ENCODE measurements around the gene FRMD4A. TPM values are rescaled to one million over a fixed set of nuclear protein-coding genes. Genes with fewer than 3 reads are reported as not detected.
"Not testable (repeated sequence)": the region's sequence is repeated elsewhere in the genome, so short reads cannot be mapped to it uniquely, and the experiment has no call there.

Gene FRMD4A
- total RNA-seq, 4 donors from 2014 or later: 27.5 to 40.4 (median 33.0) TPM

DNA sequence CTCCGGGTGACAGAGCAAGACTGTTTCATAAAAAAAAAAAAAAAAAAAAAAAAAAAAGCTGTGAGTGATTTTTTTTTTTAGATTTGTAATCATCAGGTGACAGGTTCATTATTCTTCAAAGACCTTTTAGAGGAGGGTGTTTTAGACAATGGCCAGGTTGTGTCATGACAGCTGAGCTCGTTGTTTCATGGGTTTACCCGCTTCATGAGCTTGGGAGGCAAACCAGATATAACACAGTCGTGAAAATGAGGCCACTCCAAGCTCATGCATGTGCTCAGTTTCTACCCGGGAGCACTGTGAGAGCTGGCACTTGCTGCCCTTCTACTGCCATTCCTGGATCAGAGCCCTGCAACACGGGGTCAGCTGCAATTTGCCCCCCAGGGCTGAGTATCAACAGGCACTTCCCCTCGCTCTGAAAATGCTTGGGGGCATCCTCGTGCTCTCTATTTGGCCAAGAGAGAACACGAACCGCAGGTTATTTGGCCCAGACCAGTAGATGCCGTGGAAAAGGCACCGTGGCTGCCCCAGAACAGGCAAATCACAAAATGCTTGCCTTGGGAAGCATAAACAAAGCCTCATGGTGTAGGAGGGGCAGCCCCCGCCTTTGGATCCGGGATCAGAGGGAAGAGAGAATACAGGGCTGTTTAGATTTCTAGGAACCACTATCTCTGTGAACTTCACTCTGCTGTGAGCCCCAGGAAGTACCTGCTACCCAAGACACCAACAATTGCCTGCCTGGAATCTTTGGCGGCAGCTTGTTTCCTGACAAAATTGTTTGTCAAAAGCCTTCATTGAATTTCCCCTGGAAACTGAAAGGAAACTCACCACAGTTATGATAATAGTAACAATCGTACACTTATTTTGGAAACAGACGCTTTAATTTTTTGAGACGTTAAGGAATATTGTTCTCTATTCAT is 371.0 kb downstream of the FRMD4A start:
- WGBS, 2 donors: 27 to 36% methylated on average over 18 of the region's 18 CpGs

DNA sequence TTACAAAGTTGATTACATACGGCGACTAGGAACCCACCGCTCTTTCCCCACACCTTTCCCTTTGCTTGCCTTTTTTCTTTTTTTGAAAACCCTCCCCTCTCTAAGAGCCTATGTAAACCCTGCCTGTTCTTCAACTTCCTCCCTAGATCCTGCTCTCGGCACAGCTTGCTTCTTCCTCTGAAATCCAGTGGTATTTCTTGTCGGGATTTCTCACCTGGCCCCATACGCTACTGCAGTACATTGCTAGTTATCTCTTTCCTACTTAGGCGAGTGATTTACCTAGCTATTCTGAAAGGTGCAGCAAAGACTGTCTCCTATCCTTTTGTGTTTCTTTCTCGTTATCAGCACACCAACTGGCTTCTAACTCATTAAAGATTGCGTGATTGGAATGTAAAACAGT is 372.9 kb downstream of the FRMD4A start:
- WGBS, 2 donors: 86 to 91% methylated on average over 9 of the region's 9 CpGs
- H3K4me3 ChIP-seq (ENCODE audit: low read depth, poor library complexity, severe bottlenecking): no peak overlapping the region
- TF ChIP-seq, protein P1, sequence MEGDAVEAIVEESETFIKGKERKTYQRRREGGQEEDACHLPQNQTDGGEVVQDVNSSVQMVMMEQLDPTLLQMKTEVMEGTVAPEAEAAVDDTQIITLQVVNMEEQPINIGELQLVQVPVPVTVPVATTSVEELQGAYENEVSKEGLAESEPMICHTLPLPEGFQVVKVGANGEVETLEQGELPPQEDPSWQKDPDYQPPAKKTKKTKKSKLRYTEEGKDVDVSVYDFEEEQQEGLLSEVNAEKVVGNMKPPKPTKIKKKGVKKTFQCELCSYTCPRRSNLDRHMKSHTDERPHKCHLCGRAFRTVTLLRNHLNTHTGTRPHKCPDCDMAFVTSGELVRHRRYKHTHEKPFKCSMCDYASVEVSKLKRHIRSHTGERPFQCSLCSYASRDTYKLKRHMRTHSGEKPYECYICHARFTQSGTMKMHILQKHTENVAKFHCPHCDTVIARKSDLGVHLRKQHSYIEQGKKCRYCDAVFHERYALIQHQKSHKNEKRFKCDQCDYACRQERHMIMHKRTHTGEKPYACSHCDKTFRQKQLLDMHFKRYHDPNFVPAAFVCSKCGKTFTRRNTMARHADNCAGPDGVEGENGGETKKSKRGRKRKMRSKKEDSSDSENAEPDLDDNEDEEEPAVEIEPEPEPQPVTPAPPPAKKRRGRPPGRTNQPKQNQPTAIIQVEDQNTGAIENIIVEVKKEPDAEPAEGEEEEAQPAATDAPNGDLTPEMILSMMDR (IDR thresholded peaks at IDR 0.05): no peak
- no peak for TF ChIP-seq POLR2A (IDR thresholded peaks at IDR 0.05)
- intact Hi-C loops (cut with DNase I; ENCODE audit: low total_unique reads): no loop called here
- no peak for DNase-seq (ENCODE audit: low spot score in 2 of 2)

More for the DNA sequence above, 371.0 kb downstream of the FRMD4A start:
- intact Hi-C loops (cut with DNase I; ENCODE audit: low total_unique reads): no loop called here
- no peak overlapping the region for H3K4me3 ChIP-seq (ENCODE audit: low read depth, poor library complexity, severe bottlenecking)
- no peak for DNase-seq (ENCODE audit: low spot score in 2 of 2)
- TF ChIP-seq, protein P1 (IDR thresholded peaks at IDR 0.05): no peak
- TF ChIP-seq POLR2A (IDR thresholded peaks at IDR 0.05): no peak

DNA sequence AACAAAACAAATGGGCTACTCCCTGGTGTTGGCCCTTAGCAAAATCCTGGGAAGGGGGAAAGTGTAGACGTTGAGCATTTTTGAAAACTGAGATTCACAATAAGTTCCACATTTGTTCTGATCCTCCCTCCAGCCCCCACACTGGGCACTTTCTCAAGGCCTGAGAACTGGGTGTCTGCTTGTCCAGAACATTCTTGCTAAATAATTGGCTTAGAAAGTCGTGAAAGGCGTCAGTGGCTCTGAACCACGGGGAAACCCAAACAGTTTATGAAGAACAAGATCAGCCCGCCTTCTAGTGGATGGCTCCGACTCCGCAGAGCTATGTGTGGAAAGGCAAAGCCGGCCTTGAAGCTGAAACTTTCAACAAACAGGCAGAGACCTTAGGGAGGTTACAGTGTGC is 373.9 kb downstream of the FRMD4A start:
- H3K4me3 ChIP-seq (ENCODE audit: low read depth, poor library complexity, severe bottlenecking): no peak overlapping the region
- intact Hi-C loops (cut with DNase I; ENCODE audit: low total_unique reads): no loop called here
- peak; percentile 82 to 94 for DNase-seq (ENCODE audit: low spot score in 2 of 2)
- 62 to 73% methylated on average over 8 of the region's 8 CpGs for WGBS, 2 donors
- no peak for TF ChIP-seq POLR2A (IDR thresholded peaks at IDR 0.05)
- TF ChIP-seq, protein P1 (IDR thresholded peaks at IDR 0.05): no peak

DNA sequence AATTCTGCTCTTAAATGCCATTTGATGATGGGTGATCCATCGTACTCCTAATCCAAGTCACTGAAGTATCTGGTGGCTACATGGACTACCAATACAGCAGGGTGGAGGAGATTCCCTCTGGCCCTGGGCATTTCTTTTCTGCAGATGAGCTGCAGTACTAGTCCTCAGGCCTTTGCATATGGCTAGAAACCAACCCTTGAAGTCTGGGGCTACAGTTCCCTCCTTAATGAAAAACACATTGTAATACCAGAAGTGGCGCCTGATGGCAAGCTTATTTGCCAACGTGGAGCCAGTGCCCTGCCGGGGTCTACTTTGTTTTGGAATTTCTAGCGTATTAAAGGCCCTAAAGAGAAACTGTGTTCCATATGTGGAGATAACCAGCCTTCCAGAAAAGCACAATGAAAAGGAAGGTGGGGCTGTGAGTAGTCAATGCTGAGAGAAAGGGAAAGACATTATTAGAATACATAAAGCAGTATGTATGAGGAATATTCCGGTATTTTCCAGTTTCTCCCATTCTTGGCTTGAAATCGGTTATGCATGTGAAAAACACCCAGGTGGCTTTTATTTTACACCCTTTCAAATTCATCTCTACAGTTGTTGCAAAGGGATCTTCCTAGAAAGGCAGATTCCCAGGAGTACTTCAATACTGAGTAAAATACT is 375.2 kb downstream of the FRMD4A start:
- no peak overlapping the region for H3K4me3 ChIP-seq (ENCODE audit: low read depth, poor library complexity, severe bottlenecking)

DNA sequence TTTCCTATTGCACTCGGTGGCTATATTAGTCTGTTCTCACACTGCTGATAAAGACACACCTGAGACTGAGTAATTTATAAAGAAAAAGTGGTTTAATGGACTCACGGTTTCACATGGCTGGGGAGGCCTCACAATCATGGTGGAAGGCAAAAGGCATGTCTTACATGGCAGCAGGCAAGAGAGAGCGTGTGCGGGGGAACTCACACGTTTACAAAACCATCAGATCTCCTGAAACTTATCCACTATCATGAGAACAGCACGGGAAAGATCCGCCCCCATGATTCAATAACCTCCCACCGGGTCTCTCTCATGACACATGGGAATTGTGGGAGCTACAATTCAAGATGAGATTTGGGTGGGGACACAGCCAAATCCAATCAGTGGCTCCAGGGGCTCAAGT is 376.5 kb downstream of the FRMD4A start:
- DNase-seq (ENCODE audit: low spot score in 2 of 2); intact Hi-C loops (cut with DNase I; ENCODE audit: low total_unique reads); H3K4me3 ChIP-seq (ENCODE audit: low read depth, poor library complexity, severe bottlenecking): not testable (repeated sequence)
- 92 to 94% methylated on average over 8 of the region's 8 CpGs for WGBS, 2 donors

More for the DNA sequence above, 375.2 kb downstream of the FRMD4A start:
- TF ChIP-seq, protein P1 (IDR thresholded peaks at IDR 0.05): no peak
- TF ChIP-seq POLR2A (IDR thresholded peaks at IDR 0.05): no peak
- intact Hi-C loops (cut with DNase I; ENCODE audit: low total_unique reads): no loop called here
- 57 to 64% methylated on average over 7 of the region's 7 CpGs for WGBS, 2 donors
- no peak for DNase-seq (ENCODE audit: low spot score in 2 of 2)

DNA sequence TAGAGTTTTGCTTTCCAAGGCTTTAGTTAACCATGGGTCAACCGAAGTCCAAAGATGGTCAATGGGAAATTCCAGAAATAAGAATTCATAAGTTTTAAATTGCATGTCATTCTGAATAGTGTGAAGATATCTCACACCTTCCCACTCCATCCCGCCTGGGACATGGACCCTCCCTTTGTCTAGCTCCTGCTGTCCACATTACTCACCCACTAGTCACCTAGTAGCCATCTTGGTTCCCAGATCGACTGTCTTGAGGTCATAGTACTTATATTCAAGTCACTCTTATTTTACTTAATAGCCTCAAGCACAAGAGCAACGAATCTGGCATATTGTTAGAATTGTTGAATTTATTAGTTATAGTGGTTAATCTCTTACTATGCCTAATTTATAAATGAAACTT is 377.4 kb downstream of the FRMD4A start:
- DNase-seq (ENCODE audit: low spot score in 2 of 2): no peak
- TF ChIP-seq, protein P1 (IDR thresholded peaks at IDR 0.05): no peak
- TF ChIP-seq POLR2A (IDR thresholded peaks at IDR 0.05): no peak
- 89 to 91% methylated on average over 4 of the region's 4 CpGs for WGBS, 2 donors
- intact Hi-C loops (cut with DNase I; ENCODE audit: low total_unique reads): no loop called here
- H3K4me3 ChIP-seq (ENCODE audit: low read depth, poor library complexity, severe bottlenecking): no peak overlapping the region
